HG02981 (cell line): ENCODE data around the gene ASTL.

ENCODE experiments used
- ATAC-seq: cut with Tn5 transposase; IDR thresholded peaks from one replicate; pipeline ENCODE4 v1.9.1; 2021; ENCODE audit warnings: mild to moderate bottlenecking, moderate library complexity; ENCODE audit not compliant: unreplicated experiment

Gene ASTL

DNA sequence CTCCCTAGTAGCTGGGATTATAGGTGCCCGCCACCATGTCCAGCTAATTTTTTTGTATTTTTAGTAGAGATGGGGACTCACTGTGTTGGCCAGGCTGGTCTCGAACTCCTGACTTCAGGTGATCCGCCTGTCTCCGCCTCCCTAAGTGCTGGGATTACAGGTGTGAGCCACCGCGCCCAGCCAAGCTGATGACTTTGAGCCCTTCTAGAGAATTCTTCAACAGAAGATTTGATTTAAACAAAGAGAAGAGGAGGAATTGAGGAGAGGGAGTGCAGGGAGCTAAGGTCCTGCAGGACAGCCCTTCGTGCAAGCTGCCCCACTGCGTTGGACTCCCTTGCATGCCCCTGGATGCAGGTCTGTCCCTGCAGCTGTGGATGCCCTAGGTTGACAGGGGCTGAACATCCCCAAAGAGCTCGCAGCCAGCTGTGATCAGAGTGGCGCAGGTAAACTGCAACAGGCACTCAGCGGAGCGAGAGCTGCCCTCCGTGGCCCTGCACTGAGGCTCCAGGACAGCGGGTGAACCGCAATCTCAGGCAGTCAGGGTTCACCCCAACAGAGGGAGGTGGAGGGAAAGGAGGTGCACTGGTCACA lies 35.6 kb downstream of the ASTL start:
- ATAC-seq, result no peak

DNA sequence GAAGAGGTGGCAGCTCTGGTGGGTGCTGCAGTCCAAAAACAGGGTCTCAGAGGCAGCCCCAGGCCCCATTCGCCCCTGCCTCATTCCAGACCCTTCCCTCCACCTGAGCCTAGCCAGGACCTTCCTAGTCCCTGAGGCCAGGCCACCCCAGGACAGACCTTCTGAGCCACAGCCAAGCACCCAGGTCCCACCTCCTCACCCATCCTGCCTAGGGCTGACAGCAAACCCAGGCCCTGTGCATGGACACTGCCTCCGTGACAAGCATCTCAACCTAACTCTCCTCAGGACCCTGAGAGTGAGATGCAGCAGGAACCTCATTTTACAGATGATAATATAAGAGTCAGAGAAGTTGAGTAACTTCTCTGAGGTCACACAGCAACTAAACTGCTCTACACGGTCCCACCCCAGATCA lies 37.4 kb downstream of the ASTL start:
- no peak for ATAC-seq

- no peak for ATAC-seq
These were observed 38.2 kb downstream of the ASTL start for GRCh38 chr2:96099861-96100798.

- ATAC-seq, result no peak
These were observed 39.3 kb downstream of the ASTL start for GRCh38 chr2:96098900-96099590.

DNA sequence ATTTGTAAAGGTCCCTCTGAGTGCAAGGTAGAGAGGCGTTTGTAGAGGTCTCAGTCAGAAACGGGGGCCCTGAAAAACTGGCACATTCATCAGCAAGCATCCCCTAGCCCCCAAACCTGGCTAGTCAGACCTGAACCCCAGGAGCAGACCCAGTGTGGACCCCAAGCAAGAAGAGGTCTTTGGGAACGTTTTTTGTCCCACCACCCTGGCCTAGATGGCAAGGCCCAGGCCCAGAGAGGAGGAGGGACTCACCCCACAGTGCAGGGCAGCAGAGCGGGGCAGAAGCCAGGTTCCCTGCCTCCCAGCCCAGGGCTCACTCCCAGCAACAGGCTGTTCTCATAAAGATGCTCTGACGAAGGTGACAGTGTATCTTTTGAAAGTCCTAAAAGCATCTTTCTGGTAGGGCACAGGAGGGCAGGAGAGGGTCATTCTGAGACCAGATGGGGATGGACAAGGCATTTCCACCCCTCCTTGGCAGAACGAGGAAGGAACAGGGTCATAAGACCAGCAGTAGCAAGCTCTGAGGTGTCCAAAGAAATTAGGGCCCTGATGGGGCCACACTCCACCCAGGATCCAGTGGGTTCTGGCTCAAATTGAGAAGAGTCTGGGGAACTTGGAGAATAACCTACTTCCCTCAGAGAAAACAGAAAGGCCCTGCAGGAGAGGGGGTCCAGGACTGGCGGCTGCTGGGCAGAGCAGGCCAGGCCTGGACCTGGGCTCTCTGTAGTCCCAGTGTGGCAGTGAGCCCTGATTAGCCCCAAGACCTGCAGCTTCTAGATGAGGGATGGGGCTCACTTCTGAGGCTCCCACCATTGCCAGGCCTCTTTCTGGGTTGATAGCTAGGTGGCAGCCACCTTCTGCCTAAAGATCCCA lies 40.1 kb downstream of the ASTL start:
- no peak for ATAC-seq

DNA sequence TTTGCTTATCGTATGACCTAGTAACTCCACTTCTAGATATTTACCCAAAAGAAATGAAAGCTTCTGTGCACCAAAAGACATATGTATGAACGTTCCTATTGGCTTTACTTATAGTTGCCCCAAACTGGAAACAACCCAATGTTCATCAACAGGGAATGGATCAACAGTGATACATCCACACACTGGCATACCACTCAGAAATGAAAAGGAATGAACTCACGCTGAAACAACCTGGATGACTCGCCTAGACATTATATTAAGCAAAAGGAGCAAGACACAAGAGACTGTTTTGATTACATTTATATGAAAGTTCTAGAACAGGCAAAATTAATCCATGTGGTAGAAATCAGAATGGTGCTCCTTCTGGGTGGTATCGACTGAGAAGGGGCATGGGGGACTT lies 40.9 kb downstream of the ASTL start:
- ATAC-seq, result no peak

DNA sequence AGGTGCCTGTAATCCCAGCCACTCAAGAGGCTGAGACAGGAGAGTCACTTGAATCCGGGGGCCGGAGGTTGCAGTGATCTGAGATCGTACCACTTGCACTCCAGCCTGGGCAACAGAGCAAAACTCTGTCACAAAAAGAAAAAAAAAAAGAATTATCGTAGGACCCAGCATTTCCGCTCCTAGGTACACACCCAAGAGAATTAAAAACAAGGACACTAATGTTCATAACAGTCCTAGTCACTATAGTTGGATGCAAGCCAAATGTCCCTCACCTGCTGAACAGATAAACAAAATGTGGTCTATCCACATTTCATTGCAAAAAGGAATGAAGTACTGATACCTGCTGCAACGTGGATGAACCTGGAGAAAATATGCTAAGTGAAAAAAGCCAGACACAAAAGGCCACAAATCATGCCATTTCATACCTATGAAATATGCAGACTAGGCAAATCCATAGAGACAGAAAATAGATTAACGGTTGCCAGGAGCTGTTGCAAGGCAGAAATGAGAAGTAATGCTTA lies 43.1 kb downstream of the ASTL start:
- no peak for ATAC-seq

DNA sequence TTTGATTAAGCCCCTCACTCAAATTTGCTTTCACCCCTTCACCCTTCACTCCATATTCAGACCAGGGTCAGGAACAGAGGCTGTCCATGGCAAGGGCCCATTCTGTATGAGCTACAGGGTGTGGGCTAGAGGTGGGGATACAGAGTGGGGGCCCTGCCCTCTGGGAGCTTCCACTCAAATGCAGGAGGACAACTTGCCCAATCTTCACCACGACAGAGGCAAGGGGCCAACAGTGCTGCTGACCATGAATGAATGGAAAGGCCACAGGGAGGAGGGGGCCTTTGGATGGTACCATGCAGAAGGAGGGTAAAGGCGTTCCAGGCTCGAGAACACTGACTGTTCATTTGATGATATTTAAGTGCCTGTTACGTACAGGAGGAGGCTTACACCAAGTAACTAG lies 44.8 kb downstream of the ASTL start:
- no peak for ATAC-seq

DNA sequence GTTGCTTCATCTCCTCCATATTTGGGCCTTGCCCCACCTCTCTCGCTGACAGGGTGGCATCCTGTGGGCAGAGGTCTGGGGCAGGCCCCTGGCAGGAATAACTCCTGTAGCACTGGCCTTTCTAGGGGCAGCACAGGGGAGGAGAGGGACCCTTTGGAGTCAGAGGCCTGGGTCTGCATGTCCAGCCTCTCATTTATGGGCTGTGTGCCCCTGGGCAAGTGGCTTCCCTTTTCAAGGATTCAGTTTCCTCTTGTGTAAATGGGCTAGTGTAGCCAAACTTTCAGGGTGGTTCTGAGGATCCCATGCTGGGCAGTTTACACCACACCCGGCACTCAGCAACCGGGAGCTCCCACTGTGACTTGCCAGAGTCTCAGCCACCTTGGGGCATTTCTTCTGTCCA lies 45.4 kb downstream of the ASTL start:
- no peak for ATAC-seq

DNA sequence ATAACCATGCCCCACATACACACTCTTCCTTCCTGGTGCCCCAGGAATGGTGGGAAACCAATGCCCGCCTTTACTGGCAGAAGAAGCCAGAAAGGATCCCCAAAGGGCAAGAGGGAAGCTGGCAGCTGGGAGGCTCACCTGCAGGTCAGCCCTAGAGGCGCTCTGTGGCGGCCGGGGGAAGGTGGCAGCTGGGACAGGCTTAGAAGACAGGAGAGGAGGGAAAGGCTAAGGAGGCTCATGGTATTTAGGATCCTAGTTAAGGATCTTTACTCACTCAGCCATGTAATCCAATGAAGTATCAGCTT lies 45.8 kb downstream of the ASTL start:
- ATAC-seq, result no peak

- no peak for ATAC-seq
These were observed 46.4 kb downstream of the ASTL start for GRCh38 chr2:96091711-96092572.

DNA sequence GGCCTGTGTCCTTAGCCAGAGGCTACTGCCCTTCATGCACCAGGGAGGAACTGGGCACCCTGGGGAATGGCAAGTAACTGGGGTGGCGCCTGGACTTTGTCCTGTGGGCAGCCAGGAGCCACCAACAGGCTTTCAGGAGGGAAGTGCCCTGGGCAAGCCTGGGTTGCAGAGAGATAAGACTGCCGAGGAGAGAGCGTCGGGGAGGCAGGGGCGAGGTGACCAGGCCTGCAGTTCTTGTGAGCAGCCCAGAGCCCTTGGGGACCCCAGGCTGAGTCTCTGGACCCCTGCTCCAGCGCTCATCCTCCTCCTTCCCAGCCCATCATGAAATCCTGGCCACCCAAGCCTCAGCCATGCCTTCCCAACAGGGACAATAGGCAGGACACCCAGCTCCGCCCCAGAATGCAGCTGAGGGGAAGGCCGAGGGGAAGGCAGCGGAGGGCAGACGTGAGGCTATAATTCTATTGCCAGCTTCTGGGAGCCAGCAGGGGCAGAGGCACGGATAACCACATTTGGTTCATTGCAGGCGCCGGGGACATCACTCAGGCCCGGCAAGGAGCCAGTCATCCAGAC lies 47.1 kb downstream of the ASTL start:
- no peak for ATAC-seq

DNA sequence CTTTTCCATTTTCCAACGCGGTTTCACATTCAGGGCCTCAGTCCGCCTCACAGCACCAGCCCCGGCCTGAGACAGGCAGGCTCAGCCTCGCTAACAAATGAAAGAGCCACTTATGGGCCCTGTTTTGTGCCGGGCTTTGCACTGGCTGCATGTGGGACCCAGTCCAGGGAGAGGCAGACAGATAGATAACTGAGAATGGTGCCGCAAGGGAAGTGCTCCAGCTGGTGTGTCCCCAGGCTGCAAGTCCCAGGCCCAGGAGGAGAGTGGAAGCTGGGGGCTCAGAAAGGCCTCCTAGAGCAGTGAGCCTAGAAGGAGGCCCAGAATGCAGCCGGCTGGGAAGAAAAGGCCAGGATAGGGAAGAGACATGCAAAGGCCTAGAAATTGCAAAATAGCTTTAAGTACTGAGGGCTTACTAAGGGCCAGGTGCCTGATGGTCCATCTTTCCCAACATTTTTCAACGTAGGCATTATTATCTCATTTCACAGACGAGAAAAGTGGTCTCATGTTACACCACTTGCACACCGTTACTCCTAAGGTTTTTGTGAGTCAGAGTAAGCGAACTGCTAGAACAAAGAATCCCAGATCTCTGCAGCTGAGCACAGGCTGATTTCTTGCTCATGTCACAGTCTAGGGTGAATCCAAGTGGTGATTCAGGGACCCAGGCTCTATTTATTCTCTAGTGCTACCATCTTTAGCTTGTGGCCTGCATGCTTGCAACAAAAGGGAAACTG lies 47.9 kb downstream of the ASTL start:
- ATAC-seq, result no peak

DNA sequence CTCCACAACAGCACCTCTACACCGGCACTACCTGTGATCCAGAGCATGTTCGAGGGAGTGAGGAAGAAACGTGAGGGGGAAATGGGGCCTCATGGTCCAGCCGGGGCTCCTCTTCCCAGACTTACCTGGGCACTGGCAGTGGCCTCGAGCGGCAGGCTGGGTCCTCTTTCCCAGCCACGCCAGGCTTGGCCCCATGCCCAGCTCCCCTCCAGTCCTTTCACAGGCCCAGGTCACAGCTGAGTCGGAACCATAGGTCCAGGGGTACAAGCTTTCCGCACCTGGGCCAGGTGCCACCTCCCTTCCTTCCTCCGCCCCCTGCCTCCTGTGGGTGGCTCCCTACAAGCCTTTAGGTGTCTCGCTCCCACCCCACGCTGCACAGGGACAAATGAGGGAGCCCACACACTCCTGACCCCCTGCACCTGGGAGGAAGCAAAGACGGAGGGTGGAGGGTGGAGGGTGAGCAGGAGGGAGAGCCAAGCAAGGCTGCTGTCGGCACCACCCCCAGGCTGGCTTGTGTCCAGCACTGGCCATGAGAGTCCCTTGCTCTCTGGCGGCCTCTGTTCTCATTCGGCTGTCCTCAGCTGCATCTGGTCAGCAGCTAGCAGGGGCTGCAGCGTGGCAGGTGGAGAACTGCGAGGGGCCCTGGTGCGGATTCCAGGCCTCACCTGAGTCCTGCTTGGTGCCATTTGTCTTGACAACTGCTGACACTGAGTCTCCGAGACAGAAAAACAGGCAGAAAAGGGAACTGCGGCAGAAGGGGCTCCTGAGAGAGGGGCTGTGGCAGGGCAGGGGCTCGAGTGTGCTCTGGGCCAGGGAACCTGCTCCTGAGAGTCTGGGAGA lies 48.7 kb downstream of the ASTL start:
- no peak for ATAC-seq

DNA sequence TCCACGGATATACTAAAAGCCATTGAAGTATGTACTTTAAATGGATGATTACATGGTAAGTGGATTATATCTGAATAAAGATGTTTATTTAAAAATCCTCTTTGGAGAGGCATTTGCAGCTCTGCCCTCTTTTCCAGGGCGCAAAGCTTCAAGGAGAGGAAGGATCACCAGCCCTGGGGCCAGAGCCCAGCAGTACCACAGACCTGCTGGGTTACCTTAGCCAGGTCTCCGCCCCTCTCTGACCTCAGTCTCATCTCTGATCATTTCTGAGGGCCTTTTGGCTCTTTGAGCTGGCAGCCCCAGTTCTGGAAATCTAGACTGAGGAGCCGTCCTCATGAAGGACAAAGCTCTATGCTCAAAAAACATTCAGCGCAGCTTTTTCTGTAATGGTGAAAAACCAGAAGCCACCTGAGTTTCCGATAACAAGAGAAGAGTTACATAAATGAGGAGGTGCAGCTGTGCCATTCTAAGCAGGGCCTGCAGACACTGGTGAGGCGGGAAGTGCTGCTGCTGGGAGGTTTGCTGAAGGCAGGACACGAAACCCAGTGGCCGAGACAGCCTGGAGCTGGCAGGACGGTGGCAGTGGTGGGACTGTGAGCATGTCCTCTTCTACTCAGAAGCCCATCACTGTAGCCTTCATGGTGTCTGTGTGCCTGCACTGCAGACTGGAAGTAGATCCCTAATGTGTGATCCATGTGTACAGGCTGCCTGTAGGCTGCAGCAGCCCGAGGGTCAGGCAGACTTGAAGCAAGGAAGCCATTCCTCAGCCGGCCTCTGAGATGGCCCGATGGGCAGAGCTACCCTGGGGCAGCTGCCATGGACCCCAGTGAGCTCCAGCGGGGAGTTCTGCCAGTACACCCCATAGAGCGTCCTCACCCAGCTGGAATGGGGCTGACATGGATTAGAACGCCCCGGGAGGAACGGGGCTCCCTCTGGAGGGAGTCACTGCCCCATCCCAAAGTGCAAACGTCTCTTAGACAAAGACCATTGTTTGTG lies 49.7 kb downstream of the ASTL start:
- no peak for ATAC-seq

- ATAC-seq, result no peak
These were observed 51.2 kb downstream of the ASTL start for GRCh38 chr2:96087130-96087529.
